SU-DHL-6 (cell line): ENCODE data around the gene ZMIZ1.

ENCODE experiments used
- H2AFZ ChIP-seq: fragments of 200-600 bp; sonication (generic); 2 replicates; pipeline ENCODE4 v1.6.1; 2014; ENCODE audit warnings: low read depth, mild to moderate bottlenecking, moderate library complexity, mixed read lengths, antibody characterized with exemption, low read length; ENCODE audit not compliant: severe bottlenecking
- H3F3A ChIP-seq: fragments of 200-600 bp; shearing (Covaris generic); 2 replicates; pipeline ENCODE4 v1.6.0; 2016; ENCODE audit warnings: antibody characterized with exemption, mild to moderate bottlenecking; ENCODE audit not compliant: insufficient read depth
- H3K27ac ChIP-seq: fragments of 200-600 bp; sonication (generic); 2 replicates; pipeline ENCODE4 v1.5.1; 2016; ENCODE audit warnings: low read depth, mild to moderate bottlenecking, low read length, moderate library complexity, mixed read lengths
- H3K27me3 ChIP-seq: fragments of 200-600 bp; sonication (generic), shearing (Covaris generic); 2 replicates; pipeline ENCODE4 v1.6.0; 2014; ENCODE audit warnings: mild to moderate bottlenecking, low read length
- H3K36me3 ChIP-seq: fragments of 200-600 bp; sonication (generic); 2 replicates; pipeline ENCODE4 v1.6.1; 2014; ENCODE audit warnings: mild to moderate bottlenecking, low read length, mixed read lengths
- H3K4me2 ChIP-seq: fragments of 300-600, 200-600 bp; shearing (Covaris generic), sonication (generic); 2 replicates; pipeline ENCODE4 v1.6.0; 2014; ENCODE audit warnings: low read length, low read depth, mild to moderate bottlenecking; ENCODE audit not compliant: poor library complexity, severe bottlenecking
- H3K4me3 ChIP-seq: fragments of 200-600 bp; sonication (generic); 2 replicates; pipeline ENCODE4 v1.5.1; 2014; ENCODE audit warnings: antibody characterized with exemption, low read length, mild to moderate bottlenecking, mixed read lengths; ENCODE audit not compliant: insufficient read depth, poor library complexity, severe bottlenecking
- H3K79me2 ChIP-seq: fragments of 200-600 bp; sonication (generic); 2 replicates; pipeline ENCODE4 v1.6.1; 2014; ENCODE audit warnings: mild to moderate bottlenecking, low read length, moderate library complexity; ENCODE audit not compliant: insufficient read depth
- H3K9ac ChIP-seq: fragments of 200-600 bp; sonication (generic); 2 replicates; pipeline ENCODE4 v1.7.0; 2014; ENCODE audit warnings: mild to moderate bottlenecking, low read length
- H3K9me2 ChIP-seq: fragments of 200-600 bp; sonication (generic); replicated peaks from 2 replicates; pipeline ENCODE4 v1.6.1; 2014; ENCODE audit warnings: low read length; ENCODE audit not compliant: insufficient read depth
- H3K9me3 ChIP-seq: fragments of 200-600 bp; sonication (generic); 2 replicates; pipeline ENCODE4 v1.6.1; 2014; ENCODE audit warnings: low read length, mixed read lengths; ENCODE audit not compliant: insufficient read depth
- H4K20me1 ChIP-seq: fragments of 200-600 bp; sonication (generic); 2 replicates; pipeline ENCODE4 v1.6.1; 2014; ENCODE audit warnings: low read depth, mild to moderate bottlenecking, antibody characterized with exemption, low read length, moderate library complexity, mixed read lengths
- CTCF ChIP-seq: fragments of 200-600 bp; sonication (generic); IDR thresholded peaks from one replicate; pipeline ENCODE4 v1.5.1; 2017; ENCODE audit warnings: antibody characterized with exemption, mild to moderate bottlenecking, low read length, moderate library complexity; ENCODE audit not compliant: insufficient read depth, poor library complexity, severe bottlenecking
- EZH2phosphoT487 ChIP-seq: fragments of 200-600 bp; sonication (generic), shearing (Covaris generic); conservative IDR thresholded peaks from 2 replicates; pipeline ENCODE4 v1.6.1; 2018; ENCODE audit warnings: mild to moderate bottlenecking, antibody characterized with exemption, low read length, moderate library complexity, mixed read lengths

ZMIZ1 gene

GRCh38 chr10:79324032-79324695 is 255.4 kb downstream of the ZMIZ1 start:
- Histone ChIP-seq H3K79me2 (no peaks in the 10 kb centered on the region), H3K9me3 (no peaks in the 10 kb centered on the region), H3K4me2 (no peak overlapping the region), H3K27ac (no peak overlapping the region), H3K9me2 (no peaks in the 10 kb centered on the region), H2AFZ (no peak overlapping the region), H3K36me3 (no peaks in the 10 kb centered on the region), H3F3A (no peaks in the 10 kb centered on the region), H4K20me1 (no peaks in the 10 kb centered on the region), H3K9ac (no peak overlapping the region), H3K27me3 (no peaks in the 10 kb centered on the region), H3K4me3 (no peak overlapping the region)
- TF ChIP-seq EZH2phosphoT487 = no peak
- TF ChIP-seq CTCF = no peak

GRCh38 chr10:79326361-79327089 is 257.8 kb downstream of the ZMIZ1 start:
- H3K4me2 ChIP-seq = no peak overlapping the region
- H3K9ac ChIP-seq = no peak overlapping the region
- H3K27me3 ChIP-seq = no peaks in the 10 kb centered on the region
- no peaks in the 10 kb centered on the region for H3K36me3 ChIP-seq
- H2AFZ ChIP-seq = no peak overlapping the region
- no peaks in the 10 kb centered on the region for H3K79me2 ChIP-seq
- no peaks in the 10 kb centered on the region for H3K9me3 ChIP-seq
- H3K9me2 ChIP-seq = no peaks in the 10 kb centered on the region
- no peaks in the 10 kb centered on the region for H4K20me1 ChIP-seq
- TF ChIP-seq EZH2phosphoT487 (no peak), CTCF (no peak)
- no peak overlapping the region for H3K27ac ChIP-seq
- H3K4me3 ChIP-seq = no peak overlapping the region
- no peaks in the 10 kb centered on the region for H3F3A ChIP-seq

GRCh38 chr10:79327090-79327457 is 258.3 kb downstream of the ZMIZ1 start:
- H3K9me2 ChIP-seq = no peaks in the 10 kb centered on the region
- TF ChIP-seq CTCF (no peak), EZH2phosphoT487 (no peak)
- no peak overlapping the region for H2AFZ ChIP-seq
- no peaks in the 10 kb centered on the region for H4K20me1 ChIP-seq
- no peaks in the 10 kb centered on the region for H3K79me2 ChIP-seq
- H3K27me3 ChIP-seq = no peaks in the 10 kb centered on the region
- H3K27ac ChIP-seq = no peak overlapping the region
- no peak overlapping the region for H3K4me3 ChIP-seq
- no peak overlapping the region for H3K9ac ChIP-seq
- no peak overlapping the region for H3K4me2 ChIP-seq
- no peaks in the 10 kb centered on the region for H3K9me3 ChIP-seq
- no peaks in the 10 kb centered on the region for H3K36me3 ChIP-seq
- no peaks in the 10 kb centered on the region for H3F3A ChIP-seq
